GM23338 (cell line): Measurements from ENCODE around the gene LSP1. TPM values are rescaled to one million over a fixed set of nuclear protein-coding genes. Genes with fewer than 3 reads are reported as not detected.

Experiments
- ATAC-seq: fragments of 200-7000 bp; cut with Tn5 transposase; 3 replicates; pipeline ENCODE4 v1.9.1; 2020
- DNase-seq: peaks from one replicate; pipeline ENCODE4 v3.0.0-alpha.2; 2015; ENCODE audit warnings: low spot score
- H2AFZ ChIP-seq: fragments of 200-600 bp; sonication (generic); 2 replicates; pipeline ENCODE4 v1.8.0; 2016; ENCODE audit warnings: antibody characterized with exemption, mild to moderate bottlenecking, moderate library complexity
- H3F3A ChIP-seq: fragments of 200-600 bp; sonication (generic); replicated peaks from 2 replicates; pipeline ENCODE4 v1.8.0; 2017; ENCODE audit warnings: antibody characterized with exemption, mixed run types, low read depth
- H3K27ac ChIP-seq: fragments of 200-600 bp; sonication (generic); 2 replicates; pipeline ENCODE4 v1.6.1; 2016; ENCODE audit warnings: low read depth
- H3K27me3 ChIP-seq: fragments of 200-600 bp; sonication (generic); 2 replicates; pipeline ENCODE4 v1.8.0; 2016; ENCODE audit warnings: mild to moderate bottlenecking, mixed run types, moderate library complexity; ENCODE audit not compliant: insufficient read depth
- H3K36me3 ChIP-seq: fragments of 200-600 bp; sonication (generic); 2 replicates; pipeline ENCODE4 v1.8.0; 2016; ENCODE audit warnings: mild to moderate bottlenecking; ENCODE audit not compliant: insufficient read depth
- H3K4me1 ChIP-seq: fragments of 200-600 bp; sonication (generic); 2 replicates; pipeline ENCODE4 v1.8.0; 2016; ENCODE audit warnings: mild to moderate bottlenecking, moderate library complexity; ENCODE audit not compliant: insufficient read depth
- H3K4me2 ChIP-seq: fragments of 200-600 bp; sonication (generic); 2 replicates; pipeline ENCODE4 v1.7.1; 2017; ENCODE audit warnings: mixed run types
- H3K4me3 ChIP-seq: fragments of 200-600 bp; sonication (generic); 2 replicates; pipeline ENCODE4 v1.6.1; 2016; ENCODE audit warnings: mixed run types
- H3K79me2 ChIP-seq: fragments of 200-600 bp; sonication (generic); replicated peaks from 2 replicates; pipeline ENCODE4 v1.8.0; 2017; ENCODE audit warnings: mild to moderate bottlenecking; ENCODE audit not compliant: insufficient read depth
- H3K9me2 ChIP-seq: fragments of 200-600 bp; sonication (generic); 2 replicates; pipeline ENCODE4 v1.8.0; 2017; ENCODE audit not compliant: insufficient read depth
- H4K20me1 ChIP-seq: fragments of 200-600 bp; sonication (generic); replicated peaks from 2 replicates; pipeline ENCODE4 v1.8.0; 2017; ENCODE audit warnings: mild to moderate bottlenecking; ENCODE audit not compliant: insufficient read depth
- H3K27ac Mint-ChIP-seq: 2 replicates; pipeline ENCODE4 v1.8.0; 2020; ENCODE audit warnings: inconsistent platforms, mild to moderate bottlenecking, moderate library complexity, mixed read lengths
- H3K27me3 Mint-ChIP-seq: 3 replicates; pipeline ENCODE4 v1.8.0; 2022; ENCODE audit warnings: low read depth, mild to moderate bottlenecking, moderate library complexity, mixed read lengths, inconsistent platforms; ENCODE audit not compliant: insufficient read depth, poor library complexity
- H3K36me3 Mint-ChIP-seq: 3 replicates; pipeline ENCODE4 v1.8.0; 2021; ENCODE audit warnings: low read depth, mild to moderate bottlenecking, inconsistent platforms, moderate library complexity, mixed read lengths
- H3K4me1 Mint-ChIP-seq: 3 replicates; pipeline ENCODE4 v1.8.0; 2020; ENCODE audit warnings: mild to moderate bottlenecking, inconsistent platforms, mixed read lengths
- H3K4me3 Mint-ChIP-seq: 3 replicates; pipeline ENCODE4 v1.8.0; 2021; ENCODE audit warnings: moderate library complexity, mild to moderate bottlenecking, inconsistent platforms, mixed read lengths
- H3K9me3 Mint-ChIP-seq: 3 replicates; pipeline ENCODE4 v1.8.0; 2020; ENCODE audit warnings: moderate library complexity, mild to moderate bottlenecking, inconsistent platforms, mixed read lengths
- CREB1 ChIP-seq: fragments of 250-450 bp; sonication (Bioruptor Pico); IDR thresholded peaks from 2 replicates; pipeline ENCODE4 v1.5.0; 2020; ENCODE audit warnings: low read depth, mild to moderate bottlenecking, moderate library complexity
- EZH2 ChIP-seq: fragments of 200-600 bp; sonication (generic); IDR thresholded peaks from one replicate; pipeline ENCODE4 v1.8.0; 2017; ENCODE audit warnings: antibody characterized with exemption, mild to moderate bottlenecking, low read depth; ENCODE audit not compliant: unreplicated experiment
- EZH2phosphoT487 ChIP-seq: fragments of 200-600 bp; sonication (generic); IDR thresholded peaks from one replicate; pipeline ENCODE4 v1.8.1; 2018; ENCODE audit warnings: antibody characterized with exemption; ENCODE audit not compliant: unreplicated experiment
- JUNB ChIP-seq: IDR thresholded peaks from one replicate; pipeline ENCODE4 v1.6.1; 2016; ENCODE audit warnings: antibody characterized with exemption; ENCODE audit not compliant: unreplicated experiment
- NANOG ChIP-seq: IDR thresholded peaks from 2 replicates; pipeline ENCODE4 v1.6.1; 2016; ENCODE audit warnings: antibody characterized with exemption, borderline replicate concordance
- POLR2AphosphoS5 ChIP-seq: IDR thresholded peaks from 2 replicates; pipeline ENCODE4 v1.6.1; 2016; ENCODE audit warnings: antibody characterized with exemption, low read depth
- STAT1 ChIP-seq: IDR thresholded peaks from one replicate; pipeline ENCODE4 v1.6.1; 2016; ENCODE audit warnings: antibody characterized with exemption; ENCODE audit not compliant: unreplicated experiment
- ZNF114 ChIP-seq: fragments of 250-450 bp; sonication (Bioruptor Pico); IDR thresholded peaks from 2 replicates; pipeline ENCODE4 v1.5.0; 2020; ENCODE audit warnings: mild to moderate bottlenecking, moderate library complexity
- ZNF331 ChIP-seq: fragments of 250-450 bp; sonication (Bioruptor Pico); IDR thresholded peaks from 2 replicates; pipeline ENCODE4 v1.5.0; 2020; ENCODE audit warnings: low read depth, mild to moderate bottlenecking, moderate library complexity
- polyA plus RNA-seq: library from polyadenylated mRNA; unstranded; fragments of >200 nt; fragmentation: Nextera tagmentation; extraction: Ambion mirVana; gene quantifications from 2 replicates; pipeline ENCODE4 v1.2.1, GENCODE V29; 2016
- total RNA-seq: library from RNA; depleted of rRNA; stranded (reverse); fragments of >200 nt; shearing (Covaris generic); gene quantifications from 2 replicates; pipeline ENCODE4 v1.2.3, GENCODE V29; 2014
- TF ChIP-seq, protein P1 (sequence below): IDR thresholded peaks from 2 replicates; pipeline ENCODE4 v1.6.1; 2016; ENCODE audit warnings: antibody characterized with exemption
- TF ChIP-seq, protein P2 (sequence below): fragments of 250-450 bp; sonication (Bioruptor Pico); IDR thresholded peaks from 2 replicates; pipeline ENCODE4 v1.5.0; 2020; ENCODE audit warnings: mild to moderate bottlenecking, moderate library complexity
- TF ChIP-seq, protein P3 (sequence below): IDR thresholded peaks from one replicate; pipeline ENCODE4 v1.6.1; 2018; ENCODE audit warnings: antibody characterized with exemption; ENCODE audit not compliant: unreplicated experiment
- TF ChIP-seq, protein P4 (sequence below), 2 experiments: fragments of 200-600 bp in 1 of 2; sonication (generic) in 1 of 2; conservative IDR thresholded peaks; 2 replicates each; pipeline versions ENCODE4 v1.5.1 to v1.6.1; 2016 to 2017; ENCODE audit warnings: antibody characterized with exemption in 2 of 2, low read depth in 2 of 2, mild to moderate bottlenecking in 2 of 2, moderate library complexity in 1 of 2

Gene LSP1
- total and polyA plus RNA-seq, 2 experiments from 2014 or later = 0.84 TPM; not detected in 1

DNA sequence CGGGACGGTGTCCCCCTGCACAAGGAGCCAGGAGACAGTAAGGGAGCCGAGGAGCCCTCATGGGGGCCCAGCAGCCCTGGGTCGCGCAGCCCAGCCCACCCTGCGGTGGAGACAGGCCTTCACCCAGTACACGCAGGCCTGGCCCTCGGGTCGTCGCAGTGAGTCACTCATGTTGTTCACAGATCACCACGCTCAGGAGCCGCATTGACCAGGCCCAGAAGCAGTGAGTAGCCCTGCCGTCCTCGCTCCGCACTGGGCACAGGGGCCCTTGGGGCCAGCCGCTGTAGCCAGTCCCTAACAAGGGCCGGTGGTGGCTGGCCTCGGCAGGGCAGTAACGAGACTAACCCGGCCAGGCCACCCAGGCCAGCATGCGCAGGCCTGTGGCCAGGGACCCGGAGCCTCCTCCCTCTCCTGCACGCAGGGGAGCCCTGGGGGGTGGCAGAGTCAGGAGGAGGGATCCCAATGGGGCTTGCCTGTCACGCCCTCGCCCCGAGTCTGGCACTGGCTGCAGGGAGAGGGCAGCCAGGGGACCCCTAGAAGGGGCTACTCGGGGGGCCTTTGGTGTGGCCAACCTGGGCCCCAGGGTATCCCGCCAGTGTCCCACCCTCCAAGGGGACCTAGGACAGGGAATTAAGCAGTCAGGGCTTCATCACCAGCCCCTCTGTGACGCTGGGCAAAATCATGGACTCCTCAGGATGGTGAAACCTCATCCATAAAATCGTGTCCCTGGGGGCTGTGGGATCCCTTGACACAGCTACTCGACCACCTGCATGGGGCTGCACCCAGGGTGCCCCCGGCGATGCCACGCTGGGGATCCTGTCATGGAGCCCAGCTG lies 84.1 kb downstream of the LSP1 start:
- peaks cover 3% of the 10 kb centered on the region; the same call in 2 of the 3 replicates for H3K4me1 Mint-ChIP-seq
- peak; percentile 11; the same call in 2 of the 3 replicates for ATAC-seq

More for the DNA sequence above, 84.1 kb downstream of the LSP1 start:
- H3K4me1 ChIP-seq = no peaks in the 10 kb centered on the region
- H3K27me3 Mint-ChIP-seq = peaks cover 14% of the 10 kb centered on the region
- H3K4me3 ChIP-seq = no peak overlapping the region
- H3K4me3 Mint-ChIP-seq = no peak overlapping the region
- H3F3A ChIP-seq = no peaks in the 10 kb centered on the region
- no peak overlapping the region for H3K4me2 ChIP-seq
- no peaks in the 10 kb centered on the region for H3K36me3 Mint-ChIP-seq
- no peak overlapping the region for H3K27ac ChIP-seq
- no peak overlapping the region for H2AFZ ChIP-seq
- H3K36me3 ChIP-seq = no peaks in the 10 kb centered on the region
- H3K27ac Mint-ChIP-seq = no peak overlapping the region
- H3K9me2 ChIP-seq = no peaks in the 10 kb centered on the region
- H3K27me3 ChIP-seq = no peaks in the 10 kb centered on the region
- TF ChIP-seq NANOG (no peak), CREB1 (no peak), EZH2phosphoT487 (no peak), ZNF331 (CRISPR knock-in tag) (no peak), JUNB (no peak), STAT1 (no peak), ZNF114 (CRISPR knock-in tag) (no peak), EZH2 (no peak), POLR2AphosphoS5 (no peak)
- TF ChIP-seq, protein P1, sequence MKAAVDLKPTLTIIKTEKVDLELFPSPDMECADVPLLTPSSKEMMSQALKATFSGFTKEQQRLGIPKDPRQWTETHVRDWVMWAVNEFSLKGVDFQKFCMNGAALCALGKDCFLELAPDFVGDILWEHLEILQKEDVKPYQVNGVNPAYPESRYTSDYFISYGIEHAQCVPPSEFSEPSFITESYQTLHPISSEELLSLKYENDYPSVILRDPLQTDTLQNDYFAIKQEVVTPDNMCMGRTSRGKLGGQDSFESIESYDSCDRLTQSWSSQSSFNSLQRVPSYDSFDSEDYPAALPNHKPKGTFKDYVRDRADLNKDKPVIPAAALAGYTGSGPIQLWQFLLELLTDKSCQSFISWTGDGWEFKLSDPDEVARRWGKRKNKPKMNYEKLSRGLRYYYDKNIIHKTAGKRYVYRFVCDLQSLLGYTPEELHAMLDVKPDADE = no peak
- TF ChIP-seq, protein P2, sequence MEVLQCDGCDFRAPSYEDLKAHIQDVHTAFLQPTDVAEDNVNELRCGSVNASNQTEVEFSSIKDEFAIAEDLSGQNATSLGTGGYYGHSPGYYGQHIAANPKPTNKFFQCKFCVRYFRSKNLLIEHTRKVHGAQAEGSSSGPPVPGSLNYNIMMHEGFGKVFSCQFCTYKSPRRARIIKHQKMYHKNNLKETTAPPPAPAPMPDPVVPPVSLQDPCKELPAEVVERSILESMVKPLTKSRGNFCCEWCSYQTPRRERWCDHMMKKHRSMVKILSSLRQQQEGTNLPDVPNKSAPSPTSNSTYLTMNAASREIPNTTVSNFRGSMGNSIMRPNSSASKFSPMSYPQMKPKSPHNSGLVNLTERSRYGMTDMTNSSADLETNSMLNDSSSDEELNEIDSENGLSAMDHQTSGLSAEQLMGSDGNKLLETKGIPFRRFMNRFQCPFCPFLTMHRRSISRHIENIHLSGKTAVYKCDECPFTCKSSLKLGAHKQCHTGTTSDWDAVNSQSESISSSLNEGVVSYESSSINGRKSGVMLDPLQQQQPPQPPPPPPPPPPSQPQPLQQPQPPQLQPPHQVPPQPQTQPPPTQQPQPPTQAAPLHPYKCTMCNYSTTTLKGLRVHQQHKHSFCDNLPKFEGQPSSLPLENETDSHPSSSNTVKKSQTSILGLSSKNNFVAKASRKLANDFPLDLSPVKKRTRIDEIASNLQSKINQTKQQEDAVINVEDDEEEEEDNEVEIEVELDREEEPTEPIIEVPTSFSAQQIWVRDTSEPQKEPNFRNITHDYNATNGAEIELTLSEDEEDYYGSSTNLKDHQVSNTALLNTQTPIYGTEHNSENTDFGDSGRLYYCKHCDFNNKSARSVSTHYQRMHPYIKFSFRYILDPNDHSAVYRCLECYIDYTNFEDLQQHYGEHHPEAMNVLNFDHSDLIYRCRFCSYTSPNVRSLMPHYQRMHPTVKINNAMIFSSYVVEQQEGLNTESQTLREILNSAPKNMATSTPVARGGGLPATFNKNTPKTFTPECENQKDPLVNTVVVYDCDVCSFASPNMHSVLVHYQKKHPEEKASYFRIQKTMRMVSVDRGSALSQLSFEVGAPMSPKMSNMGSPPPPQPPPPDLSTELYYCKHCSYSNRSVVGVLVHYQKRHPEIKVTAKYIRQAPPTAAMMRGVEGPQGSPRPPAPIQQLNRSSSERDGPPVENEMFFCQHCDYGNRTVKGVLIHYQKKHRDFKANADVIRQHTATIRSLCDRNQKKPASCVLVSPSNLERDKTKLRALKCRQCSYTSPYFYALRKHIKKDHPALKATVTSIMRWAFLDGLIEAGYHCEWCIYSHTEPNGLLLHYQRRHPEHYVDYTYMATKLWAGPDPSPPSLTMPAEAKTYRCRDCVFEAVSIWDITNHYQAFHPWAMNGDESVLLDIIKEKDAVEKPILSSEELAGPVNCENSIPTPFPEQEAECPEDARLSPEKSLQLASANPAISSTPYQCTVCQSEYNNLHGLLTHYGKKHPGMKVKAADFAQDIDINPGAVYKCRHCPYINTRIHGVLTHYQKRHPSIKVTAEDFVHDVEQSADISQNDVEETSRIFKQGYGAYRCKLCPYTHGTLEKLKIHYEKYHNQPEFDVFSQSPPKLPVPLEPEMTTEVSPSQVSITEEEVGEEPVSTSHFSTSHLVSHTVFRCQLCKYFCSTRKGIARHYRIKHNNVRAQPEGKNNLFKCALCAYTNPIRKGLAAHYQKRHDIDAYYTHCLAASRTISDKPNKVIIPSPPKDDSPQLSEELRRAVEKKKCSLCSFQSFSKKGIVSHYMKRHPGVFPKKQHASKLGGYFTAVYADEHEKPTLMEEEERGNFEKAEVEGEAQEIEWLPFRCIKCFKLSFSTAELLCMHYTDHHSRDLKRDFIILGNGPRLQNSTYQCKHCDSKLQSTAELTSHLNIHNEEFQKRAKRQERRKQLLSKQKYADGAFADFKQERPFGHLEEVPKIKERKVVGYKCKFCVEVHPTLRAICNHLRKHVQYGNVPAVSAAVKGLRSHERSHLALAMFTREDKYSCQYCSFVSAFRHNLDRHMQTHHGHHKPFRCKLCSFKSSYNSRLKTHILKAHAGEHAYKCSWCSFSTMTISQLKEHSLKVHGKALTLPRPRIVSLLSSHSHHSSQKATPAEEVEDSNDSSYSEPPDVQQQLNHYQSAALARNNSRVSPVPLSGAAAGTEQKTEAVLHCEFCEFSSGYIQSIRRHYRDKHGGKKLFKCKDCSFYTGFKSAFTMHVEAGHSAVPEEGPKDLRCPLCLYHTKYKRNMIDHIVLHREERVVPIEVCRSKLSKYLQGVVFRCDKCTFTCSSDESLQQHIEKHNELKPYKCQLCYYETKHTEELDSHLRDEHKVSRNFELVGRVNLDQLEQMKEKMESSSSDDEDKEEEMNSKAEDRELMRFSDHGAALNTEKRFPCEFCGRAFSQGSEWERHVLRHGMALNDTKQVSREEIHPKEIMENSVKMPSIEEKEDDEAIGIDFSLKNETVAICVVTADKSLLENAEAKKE (CRISPR knock-in tag) = no peak
- TF ChIP-seq, protein P3, sequence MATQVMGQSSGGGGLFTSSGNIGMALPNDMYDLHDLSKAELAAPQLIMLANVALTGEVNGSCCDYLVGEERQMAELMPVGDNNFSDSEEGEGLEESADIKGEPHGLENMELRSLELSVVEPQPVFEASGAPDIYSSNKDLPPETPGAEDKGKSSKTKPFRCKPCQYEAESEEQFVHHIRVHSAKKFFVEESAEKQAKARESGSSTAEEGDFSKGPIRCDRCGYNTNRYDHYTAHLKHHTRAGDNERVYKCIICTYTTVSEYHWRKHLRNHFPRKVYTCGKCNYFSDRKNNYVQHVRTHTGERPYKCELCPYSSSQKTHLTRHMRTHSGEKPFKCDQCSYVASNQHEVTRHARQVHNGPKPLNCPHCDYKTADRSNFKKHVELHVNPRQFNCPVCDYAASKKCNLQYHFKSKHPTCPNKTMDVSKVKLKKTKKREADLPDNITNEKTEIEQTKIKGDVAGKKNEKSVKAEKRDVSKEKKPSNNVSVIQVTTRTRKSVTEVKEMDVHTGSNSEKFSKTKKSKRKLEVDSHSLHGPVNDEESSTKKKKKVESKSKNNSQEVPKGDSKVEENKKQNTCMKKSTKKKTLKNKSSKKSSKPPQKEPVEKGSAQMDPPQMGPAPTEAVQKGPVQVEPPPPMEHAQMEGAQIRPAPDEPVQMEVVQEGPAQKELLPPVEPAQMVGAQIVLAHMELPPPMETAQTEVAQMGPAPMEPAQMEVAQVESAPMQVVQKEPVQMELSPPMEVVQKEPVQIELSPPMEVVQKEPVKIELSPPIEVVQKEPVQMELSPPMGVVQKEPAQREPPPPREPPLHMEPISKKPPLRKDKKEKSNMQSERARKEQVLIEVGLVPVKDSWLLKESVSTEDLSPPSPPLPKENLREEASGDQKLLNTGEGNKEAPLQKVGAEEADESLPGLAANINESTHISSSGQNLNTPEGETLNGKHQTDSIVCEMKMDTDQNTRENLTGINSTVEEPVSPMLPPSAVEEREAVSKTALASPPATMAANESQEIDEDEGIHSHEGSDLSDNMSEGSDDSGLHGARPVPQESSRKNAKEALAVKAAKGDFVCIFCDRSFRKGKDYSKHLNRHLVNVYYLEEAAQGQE = no peak
- TF ChIP-seq, protein P4, sequence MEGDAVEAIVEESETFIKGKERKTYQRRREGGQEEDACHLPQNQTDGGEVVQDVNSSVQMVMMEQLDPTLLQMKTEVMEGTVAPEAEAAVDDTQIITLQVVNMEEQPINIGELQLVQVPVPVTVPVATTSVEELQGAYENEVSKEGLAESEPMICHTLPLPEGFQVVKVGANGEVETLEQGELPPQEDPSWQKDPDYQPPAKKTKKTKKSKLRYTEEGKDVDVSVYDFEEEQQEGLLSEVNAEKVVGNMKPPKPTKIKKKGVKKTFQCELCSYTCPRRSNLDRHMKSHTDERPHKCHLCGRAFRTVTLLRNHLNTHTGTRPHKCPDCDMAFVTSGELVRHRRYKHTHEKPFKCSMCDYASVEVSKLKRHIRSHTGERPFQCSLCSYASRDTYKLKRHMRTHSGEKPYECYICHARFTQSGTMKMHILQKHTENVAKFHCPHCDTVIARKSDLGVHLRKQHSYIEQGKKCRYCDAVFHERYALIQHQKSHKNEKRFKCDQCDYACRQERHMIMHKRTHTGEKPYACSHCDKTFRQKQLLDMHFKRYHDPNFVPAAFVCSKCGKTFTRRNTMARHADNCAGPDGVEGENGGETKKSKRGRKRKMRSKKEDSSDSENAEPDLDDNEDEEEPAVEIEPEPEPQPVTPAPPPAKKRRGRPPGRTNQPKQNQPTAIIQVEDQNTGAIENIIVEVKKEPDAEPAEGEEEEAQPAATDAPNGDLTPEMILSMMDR (conservative IDR thresholded peaks at IDR 0.05; ENCODE audit: low read depth in 2 of 2) = no peak
- no peaks in the 10 kb centered on the region for H3K9me3 Mint-ChIP-seq
- no peak for DNase-seq
- no peaks in the 10 kb centered on the region for H4K20me1 ChIP-seq
- no peaks in the 10 kb centered on the region for H3K79me2 ChIP-seq
